ENCODE results near the gene IL11RA.

GRCh38 chr9:34623374-34624235, 28.4 kb upstream of the IL11RA start:
- TF ChIP-seq CTCF (IDR thresholded peaks at IDR 0.05) (no peak), POLR2A (IDR thresholded peaks at IDR 0.05) (no peak)
